GM12801 (cell line): ENCODE measurements around the gene ADGRV1.

Experiments
- CTCF ChIP-seq: IDR thresholded peaks from one replicate; pipeline ENCODE4 v1.5.1; 2011; ENCODE audit warnings: control low read depth; ENCODE audit not compliant: insufficient read length; ENCODE audit errors: extremely low read depth

The ADGRV1 gene

GRCh38 chr5:91027405-91028139 lies 469.0 kb downstream of the ADGRV1 start:
- no peak for TF ChIP-seq CTCF

- TF ChIP-seq CTCF, result no peak
Observed at GRCh38 chr5:91028499-91028956, 469.9 kb downstream of the ADGRV1 start.

- TF ChIP-seq CTCF, result no peak
Observed at GRCh38 chr5:91030521-91031401, 472.2 kb downstream of the ADGRV1 start.

- TF ChIP-seq CTCF, result no peak
Observed at GRCh38 chr5:91031402-91031752, 472.8 kb downstream of the ADGRV1 start.

- TF ChIP-seq CTCF, result no peak
Observed at GRCh38 chr5:91032125-91032524, 473.5 kb downstream of the ADGRV1 start.

- TF ChIP-seq CTCF, result no peak
Observed at GRCh38 chr5:91033370-91033769, 474.8 kb downstream of the ADGRV1 start.

- no peak for TF ChIP-seq CTCF
Observed at GRCh38 chr5:91038180-91038808, 479.7 kb downstream of the ADGRV1 start.
